HG02571 (cell line): ENCODE measurements around the gene OXSR1.

Experiments used
- ATAC-seq: cut with Tn5 transposase; IDR thresholded peaks from one replicate; pipeline ENCODE4 v1.9.1; 2021; ENCODE audit warnings: mild to moderate bottlenecking, moderate library complexity; ENCODE audit not compliant: unreplicated experiment

Gene OXSR1

GRCh38 chr3:38164952-38165721 lies at the start of gene OXSR1:
OXSR1 (plus strand) TSS chr3:38165537; CDS start chr3:38165877, 340 bp downstream.
- ATAC-seq = peak; percentile 87

GRCh38 chr3:38115645-38116427 lies 49.5 kb upstream of the OXSR1 start:
- ATAC-seq = no peak

GRCh38 chr3:38116471-38117162 lies 48.7 kb upstream of the OXSR1 start:
- ATAC-seq = no peak

- ATAC-seq = no peak
These were observed 48.1 kb upstream of the OXSR1 start for GRCh38 chr3:38117163-38117716.

GRCh38 chr3:38117748-38118420 lies 47.5 kb upstream of the OXSR1 start:
- ATAC-seq = peak; percentile 61

- ATAC-seq = no peak
These were observed 46.7 kb upstream of the OXSR1 start for GRCh38 chr3:38118421-38119247.

GRCh38 chr3:38119248-38119544 lies 46.1 kb upstream of the OXSR1 start:
- no peak for ATAC-seq

- ATAC-seq = no peak
These were observed 45.3 kb upstream of the OXSR1 start for GRCh38 chr3:38119821-38120692.

GRCh38 chr3:38120693-38121450 lies 44.5 kb upstream of the OXSR1 start:
- ATAC-seq = no peak

- ATAC-seq = no peak
These were observed 43.9 kb upstream of the OXSR1 start for GRCh38 chr3:38121451-38121831.

GRCh38 chr3:38121832-38122461 lies 43.4 kb upstream of the OXSR1 start:
- no peak for ATAC-seq

GRCh38 chr3:38122712-38123290 lies 42.5 kb upstream of the OXSR1 start:
- ATAC-seq = no peak

GRCh38 chr3:38124324-38125122 lies 40.8 kb upstream of the OXSR1 start:
- no peak for ATAC-seq

GRCh38 chr3:38125305-38126120 lies 39.8 kb upstream of the OXSR1 start:
- no peak for ATAC-seq

GRCh38 chr3:38126121-38126892 lies 39.0 kb upstream of the OXSR1 start:
- ATAC-seq = no peak
